SK-N-SH (cell line): Measurements from ENCODE around the gene FRAS1. TPM values are rescaled to one million over a fixed set of nuclear protein-coding genes. Genes with fewer than 3 reads are reported as not detected.

Experiments
- CTCF ChIA-PET: fragments of 300-600, 350-600 bp; formaldehyde crosslinking; extraction: SDS; loops from one replicate; lab custom pipeline; 2021; lab: Yijun Ruan, JAX
- POLR2A ChIA-PET: fragments of 350-600 bp; sonication (Branson Sonifier 250); formaldehyde crosslinking; extraction: SDS; loops from one replicate; lab custom pipeline; 2020; ENCODE audit warnings: antibody characterized with exemption, inconsistent platforms; lab: Yijun Ruan, JAX
- DNase-seq: peaks from one replicate; pipeline ENCODE4 v3.0.0; 2012
- H2AFZ ChIP-seq: fragments of 200-600 bp; sonication (generic); 2 replicates; pipeline ENCODE4 v1.8.1; 2016; ENCODE audit warnings: antibody characterized with exemption, mild to moderate bottlenecking, low read depth
- H3F3A ChIP-seq: fragments of 200-600 bp; sonication (generic); replicated peaks from 2 replicates; pipeline ENCODE3; 2016; ENCODE audit warnings: antibody characterized with exemption, mild to moderate bottlenecking; ENCODE audit not compliant: insufficient read depth
- H3K27ac ChIP-seq, 2 experiments: fragments of 200-500 bp in 1 of 2; fragments of 200-600 bp in 1 of 2; sonication (Bioruptor generic) in 1 of 2; sonication (generic), shearing (Covaris generic) in 1 of 2; 2 replicates each; pipeline versions ENCODE4 v1.5.1 to v1.6.1; 2014 to 2016; ENCODE audit warnings: low read depth in 2 of 2, inconsistent platforms in 1 of 2, low read length in 1 of 2, mild to moderate bottlenecking in 1 of 2, mixed read lengths in 1 of 2
- H3K27me3 ChIP-seq: fragments of 200-600 bp; sonication (generic), shearing (Covaris generic); 2 replicates; pipeline ENCODE4 v1.6.1; 2016; ENCODE audit warnings: mixed run types; ENCODE audit not compliant: insufficient read depth
- H3K36me3 ChIP-seq, 2 experiments: fragments of 200-500 bp in 1 of 2; fragments of 200-600 bp in 1 of 2; sonication (Bioruptor generic) in 1 of 2; sonication (generic) in 1 of 2; replicated peaks in 1 of 2; 2 replicates each; pipeline versions ENCODE3 to v1.5.1; 2014 to 2016; ENCODE audit warnings: low read length in 1 of 2, mild to moderate bottlenecking in 1 of 2; ENCODE audit not compliant: insufficient read depth in 2 of 2, control insufficient read depth in 1 of 2
- H3K4me1 ChIP-seq, 2 experiments: fragments of 200-500 bp in 1 of 2; fragments of 200-600 bp in 1 of 2; sonication (Bioruptor generic) in 1 of 2; sonication (generic), shearing (Covaris generic) in 1 of 2; 2 replicates each; pipeline versions ENCODE4 v1.5.1 to v1.6.1; 2014 to 2016; ENCODE audit warnings: low read depth in 1 of 2, low read length in 1 of 2, mixed run types in 1 of 2; ENCODE audit not compliant: insufficient read depth in 2 of 2, control insufficient read depth in 1 of 2
- H3K4me2 ChIP-seq: fragments of 200-600 bp; sonication (generic), shearing (Covaris generic); 2 replicates; pipeline ENCODE4 v1.6.1; 2017; ENCODE audit warnings: mixed run types
- H3K4me3 ChIP-seq, 2 experiments: fragments of 200-500 bp in 1 of 2; fragments of 200-600 bp in 1 of 2; sonication (Bioruptor generic) in 1 of 2; sonication (generic), shearing (Covaris generic) in 1 of 2; 2 replicates each; pipeline versions ENCODE4 v1.5.1 to v1.8.1; 2014 to 2016; ENCODE audit warnings: low read depth in 2 of 2, inconsistent platforms in 1 of 2, low read length in 1 of 2, mild to moderate bottlenecking in 1 of 2, mixed read lengths in 1 of 2, moderate library complexity in 1 of 2
- H3K79me2 ChIP-seq: fragments of 200-600 bp; sonication (generic); 2 replicates; pipeline ENCODE4 v1.8.1; 2017; ENCODE audit warnings: mild to moderate bottlenecking; ENCODE audit not compliant: insufficient read depth
- H3K9ac ChIP-seq: fragments of 200-600 bp; sonication (generic); 2 replicates; pipeline ENCODE4 v1.6.1; 2017; ENCODE audit warnings: mixed run types
- H3K9me2 ChIP-seq: fragments of 200-600 bp; sonication (generic); 2 replicates; pipeline ENCODE4 v1.6.1; 2017; ENCODE audit warnings: mixed run types
- H3K9me3 ChIP-seq: fragments of 200-600 bp; sonication (generic); 2 replicates; pipeline ENCODE4 v1.6.1; 2017; ENCODE audit warnings: mixed run types, mild to moderate bottlenecking, moderate library complexity
- H4K20me1 ChIP-seq: fragments of 200-600 bp; sonication (generic); 2 replicates; pipeline ENCODE4 v1.6.1; 2017; ENCODE audit warnings: mild to moderate bottlenecking, mixed run types; ENCODE audit not compliant: insufficient read depth
- CHD2 ChIP-seq: fragments of 150-350 bp; IDR thresholded peaks from 2 replicates; pipeline ENCODE4 v1.6.1; 2018; ENCODE audit warnings: low read length; ENCODE audit not compliant: partially characterized antibody
- CTCF ChIP-seq: fragments of 200-600 bp; sonication (generic); IDR thresholded peaks from 2 replicates; pipeline ENCODE4 v1.6.1; 2017; ENCODE audit warnings: antibody characterized with exemption, mild to moderate bottlenecking, moderate library complexity
- FOSL2 ChIP-seq: IDR thresholded peaks from 2 replicates; pipeline ENCODE4 v1.4.0; 2012; ENCODE audit warnings: low read depth, mild to moderate bottlenecking, moderate library complexity, borderline replicate concordance
- FOXJ3 ChIP-seq: sonication (generic); formaldehyde crosslinking; IDR thresholded peaks from 2 replicates; pipeline ENCODE4 v1.5.1; 2020; ENCODE audit warnings: mild to moderate bottlenecking, missing genetic modification reagents
- FOXM1 ChIP-seq: IDR thresholded peaks from 2 replicates; pipeline ENCODE4 v1.4.0; 2012; ENCODE audit warnings: low read depth, mild to moderate bottlenecking
- GABPA ChIP-seq: IDR thresholded peaks from 2 replicates; pipeline ENCODE4 v1.4.0; 2012; ENCODE audit warnings: low read depth, mild to moderate bottlenecking
- GATA2 ChIP-seq: sonication (generic); formaldehyde crosslinking; IDR thresholded peaks from 2 replicates; pipeline ENCODE4 v1.5.0; 2020; ENCODE audit warnings: mild to moderate bottlenecking, missing genetic modification reagents
- IRF3 ChIP-seq: fragments of 150-350 bp; IDR thresholded peaks from 2 replicates; pipeline ENCODE4 v1.6.1; 2016; ENCODE audit warnings: mild to moderate bottlenecking, low read depth, low read length
- MAX ChIP-seq: IDR thresholded peaks from 2 replicates; pipeline ENCODE4 v1.4.0; 2012; ENCODE audit warnings: low read depth
- MEF2A ChIP-seq: IDR thresholded peaks from 2 replicates; pipeline ENCODE4 v1.4.0; 2012; ENCODE audit warnings: low read depth, borderline replicate concordance
- NFIC ChIP-seq: IDR thresholded peaks from 2 replicates; pipeline ENCODE4 v1.4.0; 2012; ENCODE audit warnings: borderline replicate concordance
- NRF1 ChIP-seq: IDR thresholded peaks from 2 replicates; pipeline ENCODE4 v1.6.1; 2012; ENCODE audit warnings: low read depth, mild to moderate bottlenecking, low read length
- RAD21 ChIP-seq: IDR thresholded peaks from 2 replicates; pipeline ENCODE4 v1.6.1; 2012; ENCODE audit warnings: mild to moderate bottlenecking, low read length
- RCOR1 ChIP-seq: fragments of 150-350 bp; IDR thresholded peaks from 2 replicates; pipeline ENCODE4 v1.6.1; 2017; ENCODE audit warnings: antibody characterized with exemption, low read length
- RFX5 ChIP-seq: IDR thresholded peaks from 2 replicates; pipeline ENCODE4 v1.6.1; 2012; ENCODE audit warnings: mild to moderate bottlenecking, improper control_type of control experiment, low read length
- RXRA ChIP-seq: IDR thresholded peaks from 2 replicates; pipeline ENCODE4 v1.4.0; 2012; ENCODE audit warnings: low read depth, mild to moderate bottlenecking, borderline replicate concordance
- SIN3A ChIP-seq: IDR thresholded peaks from 2 replicates; pipeline ENCODE4 v1.6.1; 2012; ENCODE audit warnings: low read depth, mild to moderate bottlenecking, low read length, moderate library complexity, borderline replicate concordance
- TAF1 ChIP-seq: IDR thresholded peaks from 2 replicates; pipeline ENCODE4 v1.6.1; 2012; ENCODE audit warnings: low read depth, mild to moderate bottlenecking, low read length, moderate library complexity, borderline replicate concordance
- TCF12 ChIP-seq: IDR thresholded peaks from 2 replicates; pipeline ENCODE4 v1.4.0; 2012
- YY1 ChIP-seq: IDR thresholded peaks from 2 replicates; pipeline ENCODE4 v1.4.0; 2012; ENCODE audit warnings: low read depth, mild to moderate bottlenecking
- WGBS: methylation state at CpG from one replicate; pipeline ENCODE4 v1.1.6; 2017; ENCODE audit warnings: low lambda C conversion rate; 5-methylcytosine and 5-hydroxymethylcytosine counted together
- polyA plus RNA-seq, 3 experiments: library from polyadenylated mRNA; depleted of rRNA; stranded (reverse); fragments of >200 nt; gene quantifications; 2 replicates each; pipeline ENCODE4 v1.2.3, GENCODE V29; 2012
- TF ChIP-seq, protein P1 (sequence below): fragments of 150-350 bp; IDR thresholded peaks from 2 replicates; pipeline ENCODE4 v1.6.1; 2017; ENCODE audit warnings: antibody characterized with exemption, low read length, low read depth, borderline replicate concordance
- TF ChIP-seq, protein P2 (sequence below): IDR thresholded peaks from 2 replicates; pipeline ENCODE4 v1.4.0; 2012; ENCODE audit warnings: low read depth, borderline replicate concordance

FRAS1 gene
- polyA plus RNA-seq, 1 of the 3 experiments (the other 2 are of a cell fraction) = 8.3 TPM

DNA sequence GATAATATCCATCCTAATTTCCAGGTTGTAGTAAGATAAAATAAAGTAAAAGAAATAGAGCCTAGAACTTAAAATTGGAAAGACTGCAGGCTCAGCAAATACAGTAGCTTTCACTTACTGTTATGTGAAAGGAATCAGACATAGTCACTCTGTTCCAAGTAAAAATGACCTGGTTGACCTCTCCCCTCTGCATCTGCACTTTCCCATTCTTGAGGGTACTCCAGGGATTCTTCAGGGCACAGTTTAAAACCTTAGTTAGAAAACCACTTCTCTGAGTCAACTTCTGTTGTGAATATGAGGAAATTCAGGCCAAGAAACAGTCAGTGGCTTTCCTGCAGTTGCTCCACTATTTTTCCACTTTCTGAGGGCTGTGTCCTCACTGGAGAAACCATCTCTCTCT is 42.9 kb downstream of the FRAS1 start:
- H2AFZ ChIP-seq = no peak overlapping the region
- POLR2A ChIA-PET = interaction anchor here (0.6 kb wide), 1 partner anchor 22 kb away, joined by 3 read pairs; no protein-coding TSS in a partner anchor
- no peaks in the 10 kb centered on the region for H3K9me3 ChIP-seq
- H3K4me3 ChIP-seq = no peak overlapping the region
- H3K9ac ChIP-seq = no peak overlapping the region
- CTCF ChIA-PET = no interaction called here
- no peaks in the 10 kb centered on the region for H3F3A ChIP-seq
- no peak overlapping the region for H3K4me2 ChIP-seq
- H3K36me3 ChIP-seq = no peaks in the 10 kb centered on the region
- DNase-seq = no peak
- no peaks in the 10 kb centered on the region for H3K27me3 ChIP-seq
- no peaks in the 10 kb centered on the region for H4K20me1 ChIP-seq
- H3K4me1 ChIP-seq = no peaks in the 10 kb centered on the region
- no peak overlapping the region for H3K27ac ChIP-seq
- no peaks in the 10 kb centered on the region for H3K9me2 ChIP-seq
- TF ChIP-seq SIN3A (no peak), TAF1 (no peak), RAD21 (no peak), GATA2 (CRISPR knock-in tag) (no peak), MEF2A (no peak), RFX5 (no peak), RXRA (no peak), YY1 (no peak), CTCF (no peak), TCF12 (no peak), CHD2 (no peak), MAX (no peak), FOSL2 (no peak)
- TF ChIP-seq, protein P1, sequence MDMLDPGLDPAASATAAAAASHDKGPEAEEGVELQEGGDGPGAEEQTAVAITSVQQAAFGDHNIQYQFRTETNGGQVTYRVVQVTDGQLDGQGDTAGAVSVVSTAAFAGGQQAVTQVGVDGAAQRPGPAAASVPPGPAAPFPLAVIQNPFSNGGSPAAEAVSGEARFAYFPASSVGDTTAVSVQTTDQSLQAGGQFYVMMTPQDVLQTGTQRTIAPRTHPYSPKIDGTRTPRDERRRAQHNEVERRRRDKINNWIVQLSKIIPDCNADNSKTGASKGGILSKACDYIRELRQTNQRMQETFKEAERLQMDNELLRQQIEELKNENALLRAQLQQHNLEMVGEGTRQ = no peak
- TF ChIP-seq, all 33 proteins: peak for 0
- H3K79me2 ChIP-seq = no peaks in the 10 kb centered on the region

DNA sequence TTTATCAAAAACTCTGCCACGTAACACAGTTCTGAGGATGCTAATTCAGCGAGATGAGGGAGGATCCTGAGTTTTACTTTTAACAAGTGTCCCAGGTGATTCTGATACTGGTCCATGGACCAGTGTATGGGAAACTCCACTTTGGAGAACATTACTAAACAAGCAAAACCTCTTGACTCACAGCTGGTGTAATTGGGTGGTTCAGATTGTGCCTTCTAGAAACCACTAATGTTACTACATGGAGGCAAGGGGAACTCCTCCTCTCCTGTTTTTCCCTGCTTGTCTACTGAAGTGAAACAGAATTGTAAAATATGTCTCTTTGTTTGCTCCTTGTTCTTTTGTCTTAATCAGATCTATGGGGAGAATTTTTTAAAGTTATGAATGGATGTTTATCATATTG is 62.6 kb downstream of the FRAS1 start:
- no peaks in the 10 kb centered on the region; the same call in 1 of the 2 replicates for H3K79me2 ChIP-seq
- no peak overlapping the region for H3K9ac ChIP-seq
- no peaks in the 10 kb centered on the region for H3K36me3 ChIP-seq
- no peaks in the 10 kb centered on the region for H3K4me1 ChIP-seq
- no peak for DNase-seq
- no peak overlapping the region for H3K27ac ChIP-seq
- no peak overlapping the region for H2AFZ ChIP-seq
- WGBS = 92% methylated on average over 2 of the region's 2 CpGs
- TF ChIP-seq MAX (no peak), RFX5 (no peak), NFIC (no peak), TAF1 (no peak), IRF3 (no peak), RCOR1 (no peak), MEF2A (no peak), RAD21 (no peak), FOXJ3 (CRISPR knock-in tag) (no peak), GABPA (no peak), NRF1 (no peak), FOXM1 (no peak)
- TF ChIP-seq, protein P1 = no peak
- TF ChIP-seq, protein P2, sequence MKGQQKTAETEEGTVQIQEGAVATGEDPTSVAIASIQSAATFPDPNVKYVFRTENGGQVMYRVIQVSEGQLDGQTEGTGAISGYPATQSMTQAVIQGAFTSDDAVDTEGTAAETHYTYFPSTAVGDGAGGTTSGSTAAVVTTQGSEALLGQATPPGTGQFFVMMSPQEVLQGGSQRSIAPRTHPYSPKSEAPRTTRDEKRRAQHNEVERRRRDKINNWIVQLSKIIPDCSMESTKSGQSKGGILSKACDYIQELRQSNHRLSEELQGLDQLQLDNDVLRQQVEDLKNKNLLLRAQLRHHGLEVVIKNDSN = no peak
- TF ChIP-seq, all 33 proteins: peak for 0
- H3K9me3 ChIP-seq = no peaks in the 10 kb centered on the region
- H4K20me1 ChIP-seq = no peaks in the 10 kb centered on the region
- ChIA-PET POLR2A (no interaction called here), CTCF (no interaction called here)
- no peaks in the 10 kb centered on the region for H3K9me2 ChIP-seq
- H3F3A ChIP-seq = no peaks in the 10 kb centered on the region
- H3K4me3 ChIP-seq = no peak overlapping the region
- no peaks in the 10 kb centered on the region for H3K27me3 ChIP-seq
- H3K4me2 ChIP-seq = no peak overlapping the region
